ENCODE results near the gene CCDC87. TPM values are rescaled to one million over a fixed set of nuclear protein-coding genes. Genes with fewer than 3 reads are reported as not detected.
A peak's percentile ranks its signal among the peaks of the same experiment; 100 is the strongest.
"Not testable (repeated sequence)": the region's sequence is repeated elsewhere in the genome, so short reads cannot be mapped to it uniquely, and the experiment has no call there.

Gene CCDC87
- total and polyA plus RNA-seq, 7 donors: 0.14 to 0.71 (median 0.22) TPM; not detected in 3

DNA sequence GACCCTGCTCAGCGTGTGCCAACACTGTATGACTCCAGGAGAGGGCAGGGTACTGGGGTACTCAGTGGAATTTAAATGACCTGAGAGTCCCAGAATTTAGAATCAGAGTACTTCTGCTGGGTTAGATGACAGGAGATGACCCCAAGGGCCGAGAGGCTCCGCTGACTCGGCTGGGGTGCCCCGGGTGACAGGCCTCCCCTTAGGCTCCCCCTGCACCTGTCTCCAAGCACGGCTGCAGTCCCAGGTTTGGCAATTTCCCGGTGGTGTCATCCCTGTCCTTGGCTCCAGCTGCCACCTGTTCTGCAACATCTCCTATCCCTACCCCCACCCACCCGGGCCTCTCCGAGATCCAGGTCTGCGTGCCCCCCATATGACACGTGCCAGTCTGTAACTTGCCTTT lies 44.8 kb downstream of the CCDC87 start:
- TF ChIP-seq POLR2AphosphoS5 (IDR thresholded peaks at IDR 0.05) (no peak), POLR2A (IDR thresholded peaks at IDR 0.05) (no peak)
- Histone ChIP-seq H3K4me3 (no peak overlapping the region), H3K4me1 (peaks cover 0 to 36% (median 27%) of the 10 kb centered on the region in 4 donors), H3K27ac (no peak overlapping the region), H3K9me3 (no peaks in the 10 kb centered on the region), H3K36me3 (no peaks in the 10 kb centered on the region), H3K27me3 (no peaks in the 10 kb centered on the region)
- intact Hi-C loops (cut with DNase I): no loop called here
- DNase-seq: no peak
- 27 to 48% methylated on average over 11 of the region's 11 CpGs for WGBS, 2 donors

GRCh38 chr11:66547662-66548009 lies 45.2 kb downstream of the CCDC87 start:
- intact Hi-C loops (cut with DNase I): no loop called here
- Histone ChIP-seq H3K27me3 (no peaks in the 10 kb centered on the region), H3K36me3 (peaks cover 0 to 4% (median 0%) of the 10 kb centered on the region in 4 donors), H3K9me3 (no peaks in the 10 kb centered on the region), H3K4me1 (peaks cover 0 to 36% (median 27%) of the 10 kb centered on the region in 4 donors), H3K27ac (peak overlapping the region in 2 of 4 donors; percentile 81 to 88), H3K4me3 (no peak overlapping the region)
- no peak for DNase-seq
- 41 to 49% methylated on average over 5 of the region's 5 CpGs for WGBS, 2 donors
- TF ChIP-seq EP300 (IDR thresholded peaks at IDR 0.05) (no peak), POLR2AphosphoS5 (IDR thresholded peaks at IDR 0.05) (no peak), POLR2A (IDR thresholded peaks at IDR 0.05) (no peak), CTCF (IDR thresholded peaks at IDR 0.05) (no peak)

DNA sequence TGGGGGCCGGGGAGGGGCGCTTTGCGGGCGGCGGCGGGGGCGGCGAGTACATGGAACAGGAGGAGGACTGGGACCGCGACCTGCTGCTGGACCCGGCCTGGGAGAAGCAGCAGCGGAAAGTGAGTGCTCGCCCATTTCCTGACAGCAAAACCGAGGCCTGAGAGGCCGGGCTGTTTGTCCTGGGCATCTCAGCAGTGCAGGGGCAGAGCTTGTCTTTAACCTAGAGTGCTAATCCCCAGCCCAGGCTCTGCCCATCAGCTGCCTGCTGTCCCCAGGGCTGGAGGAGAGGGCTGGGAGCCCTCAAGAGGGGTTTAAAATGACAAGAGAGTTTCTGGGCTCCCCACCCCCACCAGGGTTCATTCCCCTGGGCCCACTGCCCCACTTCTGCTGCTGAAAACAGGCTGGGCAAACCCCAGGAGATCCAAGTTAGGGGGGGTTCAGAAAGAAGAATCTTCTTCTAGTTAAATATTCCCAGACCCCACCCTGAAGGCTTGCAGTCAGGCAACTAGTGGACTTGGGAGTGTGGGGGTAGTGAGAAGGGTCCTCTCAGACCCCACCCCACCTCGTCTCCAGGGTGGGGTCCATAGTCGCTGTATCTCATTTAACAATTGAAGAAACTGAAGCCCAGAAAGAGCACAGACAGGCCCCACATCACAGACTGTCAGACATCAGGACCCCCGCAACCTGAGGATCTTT lies 45.7 kb downstream of the CCDC87 start:
- Histone ChIP-seq H3K4me1 (peaks cover 0 to 36% (median 27%) of the 10 kb centered on the region in 4 donors), H3K9me3 (no peaks in the 10 kb centered on the region), H3K27ac (peak overlapping the region; percentile 81 to 88 (median 86)), H3K27me3 (no peaks in the 10 kb centered on the region), H3K4me3 (peak overlapping the region in 3 of 4 donors; percentile 68 to 90 (median 76)), H3K36me3 (peaks cover 0 to 9% (median 0%) of the 10 kb centered on the region in 4 donors)
- TF ChIP-seq POLR2A (IDR thresholded peaks at IDR 0.05): no peak
- DNase-seq: no peak
- intact Hi-C loops (cut with DNase I): no loop called here
- 36% methylated on average over 18 of the region's 18 CpGs for WGBS, 2 donors

DNA sequence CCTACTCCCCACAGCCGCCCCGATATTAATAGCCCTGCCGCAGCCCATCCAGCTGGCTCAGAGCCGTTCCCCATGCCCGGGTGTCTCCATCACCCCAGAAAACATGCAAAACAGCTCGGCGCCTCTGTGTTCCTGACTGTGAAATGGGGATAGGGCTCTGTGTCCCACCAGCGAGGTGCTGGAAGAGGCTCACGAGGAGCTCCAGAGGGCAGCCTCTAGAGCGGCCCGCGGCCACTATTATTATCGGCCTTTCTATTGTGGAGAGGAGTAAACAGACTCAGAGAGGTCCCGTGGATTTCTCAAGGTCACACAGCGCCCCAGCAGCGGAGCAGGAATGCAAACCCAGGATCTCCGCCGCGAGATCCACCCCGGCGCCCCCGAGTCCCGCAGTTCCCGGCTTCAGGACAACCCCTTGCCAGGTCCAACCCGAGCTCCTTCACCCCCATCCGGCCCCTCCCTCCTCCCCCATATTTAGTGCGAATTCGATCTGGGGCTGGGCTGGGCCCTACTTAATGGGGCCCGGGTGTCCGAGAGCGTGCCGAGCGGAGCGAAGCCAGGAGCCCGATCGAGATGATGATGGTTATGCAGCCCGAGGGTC lies 46.4 kb downstream of the CCDC87 start, which contains the start of gene ACTN3:
ACTN3 (plus strand) TSS at position 536 of the 598 bp plus-strand sequence; CDS start at position 571, 35 bp downstream.
- TF ChIP-seq EP300 (IDR thresholded peaks at IDR 0.05): no peak
- no peak for TF ChIP-seq CTCF (IDR thresholded peaks at IDR 0.05)
- no peak for TF ChIP-seq POLR2AphosphoS5 (IDR thresholded peaks at IDR 0.05)
- no peak for TF ChIP-seq POLR2A (IDR thresholded peaks at IDR 0.05)
- H3K4me3 ChIP-seq: peak within 1 kb of the TSS; percentile 47 to 90 (median 72)
- peak; percentile 87 for DNase-seq
- no peaks in the 10 kb centered on the region for H3K9me3 ChIP-seq
- H3K4me1 ChIP-seq: peaks cover 0 to 36% (median 27%) of the 10 kb centered on the region in 4 donors
- H3K27ac ChIP-seq: peak within 1 kb of the TSS; percentile 81 to 88 (median 86)
- peaks cover 0 to 16% (median 0%) of the 10 kb centered on the region in 4 donors for H3K36me3 ChIP-seq
- no peaks in the 10 kb centered on the region for H3K27me3 ChIP-seq
- 5 to 6% methylated on average over 37 of the region's 37 CpGs for WGBS, 2 donors
- intact Hi-C loops (cut with DNase I): no loop called here

GRCh38 chr11:66545701-66546367 lies 47.0 kb downstream of the CCDC87 start, which contains the start of gene ZDHHC24:
Gene ZDHHC24, minus strand, starts transcription at chr11:66546048. Its CDS starts 45 bp downstream, at chr11:66546003.
- WGBS, 2 donors: 0 to 1% methylated on average over 71 of the region's 71 CpGs
- intact Hi-C loops (cut with DNase I): no loop called here
- peaks cover 0 to 22% (median 3%) of the 10 kb centered on the region in 4 donors for H3K36me3 ChIP-seq
- H3K9me3 ChIP-seq: no peaks in the 10 kb centered on the region
- no peaks in the 10 kb centered on the region for H3K27me3 ChIP-seq
- peak within 1 kb of the TSS; percentile 81 to 88 (median 86) for H3K27ac ChIP-seq
- DNase-seq: peak; percentile 99
- peaks cover 0 to 36% (median 27%) of the 10 kb centered on the region in 4 donors for H3K4me1 ChIP-seq
- TF ChIP-seq POLR2AphosphoS5 (IDR thresholded peaks at IDR 0.05): peak; percentile 47 to 72 (median 70)
- no peak for TF ChIP-seq EP300 (IDR thresholded peaks at IDR 0.05)
- TF ChIP-seq CTCF (IDR thresholded peaks at IDR 0.05): no peak
- TF ChIP-seq POLR2A (IDR thresholded peaks at IDR 0.05): no peak
- H3K4me3 ChIP-seq: peak within 1 kb of the TSS; percentile 47 to 90 (median 72)

- intact Hi-C loops (cut with DNase I); H3K9me3 ChIP-seq; H3K27ac ChIP-seq; H3K27me3 ChIP-seq; DNase-seq: not testable (repeated sequence)
- Histone ChIP-seq H3K4me3 (peak overlapping the region in 3 of 4 donors; percentile 68 to 90 (median 76)), H3K4me1 (peaks cover 0 to 36% (median 27%) of the 10 kb centered on the region in 4 donors), H3K36me3 (peaks cover 0 to 22% (median 5%) of the 10 kb centered on the region in 4 donors)
- WGBS, 2 donors: 61 to 72% methylated on average over 14 of the region's 14 CpGs
Observed at GRCh38 chr11:66544952-66545351, 47.9 kb downstream of the CCDC87 start.

All from sigmoid colon (tissue), 7 donors.